Endothelial cell of umbilical vein (primary cell): ENCODE results near the gene ODF2L.

Experiments used
- CTCF ChIP-seq, 2 donors: IDR thresholded peaks; 1 replicate in 1 of 2; 2 replicates in 1 of 2; pipeline ENCODE4 v1.5.1; 2011; ENCODE audit warnings: low read length in 2 of 2, mild to moderate bottlenecking in 2 of 2, moderate library complexity in 2 of 2, control low read depth in 1 of 2, inconsistent platforms in 1 of 2, low read depth in 1 of 2; ENCODE audit not compliant: insufficient read depth in 1 of 2; ENCODE audit errors: extremely low read depth in 1 of 2
- EZH2 ChIP-seq: IDR thresholded peaks from 2 replicates; pipeline ENCODE4 v1.6.1; 2012; ENCODE audit warnings: borderline replicate concordance, low read depth, mild to moderate bottlenecking, moderate library complexity, low read length, inconsistent platforms; ENCODE audit not compliant: severe bottlenecking
- POLR2A ChIP-seq: IDR thresholded peaks from 2 replicates; pipeline ENCODE4 v1.6.1; 2012; ENCODE audit warnings: low read depth, mild to moderate bottlenecking, control low read depth, low read length

- no peak for TF ChIP-seq EZH2
- no peak for TF ChIP-seq CTCF (IDR thresholded peaks at IDR 0.05; ENCODE audit: extremely low read depth in 1 of 2, insufficient read depth in 1 of 2, low read depth in 1 of 2, low read length in 2 of 2)
- TF ChIP-seq POLR2A = no peak
Measured at GRCh38 chr1:86441997-86442396, 45.9 kb upstream of the ODF2L start.
